ENCODE results near the gene SH3D19.

GRCh38 chr4:151227731-151228130 lies 97.7 kb downstream of the SH3D19 start:
- TF ChIP-seq CTCF (conservative IDR thresholded peaks at IDR 0.05) (no peak), EZH2 (IDR thresholded peaks at IDR 0.05; ENCODE audit: low read depth) (no peak)

All from PC-9 (cell line).